ENCODE measurements around the gene PRKCZ. TPM values are rescaled to one million over a fixed set of nuclear protein-coding genes. Genes with fewer than 3 reads are reported as not detected.

Gene PRKCZ
- total RNA-seq, 1 donor, result 1.6 TPM

DNA sequence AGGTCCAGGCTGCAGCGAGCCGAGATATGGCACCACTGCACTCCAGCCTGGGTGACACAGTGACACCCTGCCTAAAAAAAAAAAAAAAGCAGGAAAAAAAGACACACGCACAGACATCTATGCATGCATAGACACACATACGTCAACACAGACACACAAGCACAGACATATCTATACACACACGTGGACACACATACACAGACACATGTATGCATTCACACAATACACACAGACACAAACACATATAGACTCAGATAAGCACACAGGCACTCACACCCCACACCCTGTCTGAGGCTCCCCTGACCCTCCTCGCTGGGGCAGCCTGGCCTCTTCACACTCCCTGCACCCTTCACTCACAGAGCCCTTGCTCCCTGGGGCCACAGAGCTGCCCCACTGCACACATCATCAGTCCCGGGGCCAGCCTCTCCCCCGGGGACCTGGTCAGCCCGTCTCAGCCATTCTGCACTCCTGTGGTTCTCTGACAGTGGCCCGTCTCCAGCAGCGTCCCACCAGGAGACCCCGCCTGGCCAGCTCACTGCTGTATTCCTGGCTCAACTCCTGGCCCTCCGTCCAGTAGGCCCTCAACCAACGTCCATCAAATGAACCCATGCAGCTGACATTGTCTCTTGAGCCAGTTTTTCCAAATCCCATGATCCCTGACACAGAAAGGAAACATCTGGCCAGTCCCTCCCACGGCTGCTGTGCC lies 4.6 kb upstream of the PRKCZ start:
- TF ChIP-seq CTCF (IDR thresholded peaks at IDR 0.05; ENCODE audit: insufficient read depth, low read length), result no peak
- peak; percentile 35 for DNase-seq (ENCODE audit: low read depth)
- H3K4me3 ChIP-seq (ENCODE audit: low read depth, low read length), result no peak overlapping the region

GRCh38 chr1:2046174-2046917 lies 3.9 kb upstream of the PRKCZ start:
- no peak overlapping the region for H3K4me3 ChIP-seq (ENCODE audit: low read depth, low read length)
- no peak for DNase-seq (ENCODE audit: low read depth)
- peak; percentile 64 for TF ChIP-seq CTCF (IDR thresholded peaks at IDR 0.05; ENCODE audit: insufficient read depth, low read length)

- no peak for TF ChIP-seq CTCF (IDR thresholded peaks at IDR 0.05; ENCODE audit: insufficient read depth, low read length)
- no peak for DNase-seq (ENCODE audit: low read depth)
- H3K4me3 ChIP-seq (ENCODE audit: low read depth, low read length), result no peak overlapping the region
Measured at GRCh38 chr1:2046953-2047748, 3.1 kb upstream of the PRKCZ start.

- no peak for DNase-seq (ENCODE audit: low read depth)
- TF ChIP-seq CTCF (IDR thresholded peaks at IDR 0.05; ENCODE audit: insufficient read depth, low read length), result no peak
- no peak overlapping the region for H3K4me3 ChIP-seq (ENCODE audit: low read depth, low read length)
Measured at GRCh38 chr1:2047749-2048729, 2.2 kb upstream of the PRKCZ start.

GRCh38 chr1:2049225-2049717 lies 940 bp upstream of the PRKCZ start:
- no peak for DNase-seq (ENCODE audit: low read depth)
- peak; percentile 2 for TF ChIP-seq CTCF (IDR thresholded peaks at IDR 0.05; ENCODE audit: insufficient read depth, low read length)
- no peak overlapping the region for H3K4me3 ChIP-seq (ENCODE audit: low read depth, low read length)

- DNase-seq (ENCODE audit: low read depth), result no peak
- no peak for TF ChIP-seq CTCF (IDR thresholded peaks at IDR 0.05; ENCODE audit: insufficient read depth, low read length)
- H3K4me3 ChIP-seq (ENCODE audit: low read depth, low read length), result no peak overlapping the region
Measured at GRCh38 chr1:2050461-2050792, 216 bp downstream of the PRKCZ start.
